GM18907 (cell line): ENCODE results near the gene PPIH.
"Not testable (repeated sequence)": the region's sequence is repeated elsewhere in the genome, so short reads cannot be mapped to it uniquely, and the experiment has no call there.

Source experiments
- ATAC-seq: cut with Tn5 transposase; IDR thresholded peaks from one replicate; pipeline ENCODE4 v1.9.1; 2021; ENCODE audit warnings: mild to moderate bottlenecking, moderate library complexity; ENCODE audit not compliant: unreplicated experiment

The PPIH gene

GRCh38 chr1:42681741-42682483, 23.7 kb downstream of the PPIH start, which contains the start of gene YBX1:
TSS of gene YBX1 (plus strand) at chr1:42682418. CDS start at chr1:42682566, 148 bp downstream.
- ATAC-seq = peak; percentile 92

GRCh38 chr1:42682484-42682738, 24.2 kb downstream of the PPIH start:
- ATAC-seq = peak; percentile 25

DNA sequence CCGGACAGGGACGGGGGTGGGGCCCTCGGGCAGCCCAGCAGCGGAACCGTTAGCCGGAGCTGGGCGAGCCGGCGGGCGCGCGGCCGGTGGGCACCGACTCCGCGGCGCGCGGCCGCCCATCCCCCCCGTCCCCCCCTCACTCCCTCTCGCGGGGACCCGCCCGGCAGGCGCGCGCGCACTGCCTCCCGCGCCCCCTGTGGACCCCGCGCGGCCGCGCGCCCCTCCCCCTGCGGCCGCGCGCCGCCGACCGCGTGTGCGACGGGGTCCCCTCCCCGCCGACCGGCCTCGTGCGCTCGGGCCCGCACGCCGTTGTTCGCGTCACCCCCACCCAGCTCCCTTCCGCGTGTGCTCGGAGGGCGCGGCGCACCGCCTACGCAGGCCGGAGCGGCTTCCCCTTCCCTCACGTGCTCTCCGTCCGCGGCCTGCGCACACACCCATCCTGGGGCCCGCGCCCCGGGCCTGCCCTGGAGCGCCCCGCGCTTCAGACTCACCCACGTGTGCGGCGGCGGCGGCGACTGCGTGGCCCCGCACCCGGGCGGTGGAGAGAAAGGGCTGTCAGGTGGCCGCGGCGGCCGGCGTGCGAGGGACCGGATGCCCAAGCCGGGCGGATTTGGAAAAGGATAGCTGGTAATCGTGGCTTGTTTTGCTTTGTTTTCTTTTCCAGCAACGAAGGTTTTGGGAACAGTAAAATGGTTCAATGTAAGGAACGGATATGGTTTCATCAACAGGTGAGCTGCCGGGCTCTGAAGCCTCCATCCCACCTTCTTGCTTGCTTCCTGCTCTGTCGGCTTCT, 24.7 kb downstream of the PPIH start:
- peak; percentile 43 for ATAC-seq

GRCh38 chr1:42684139-42684538, 25.9 kb downstream of the PPIH start:
- ATAC-seq = no peak

GRCh38 chr1:42686418-42686817, 28.2 kb downstream of the PPIH start:
- no peak for ATAC-seq

DNA sequence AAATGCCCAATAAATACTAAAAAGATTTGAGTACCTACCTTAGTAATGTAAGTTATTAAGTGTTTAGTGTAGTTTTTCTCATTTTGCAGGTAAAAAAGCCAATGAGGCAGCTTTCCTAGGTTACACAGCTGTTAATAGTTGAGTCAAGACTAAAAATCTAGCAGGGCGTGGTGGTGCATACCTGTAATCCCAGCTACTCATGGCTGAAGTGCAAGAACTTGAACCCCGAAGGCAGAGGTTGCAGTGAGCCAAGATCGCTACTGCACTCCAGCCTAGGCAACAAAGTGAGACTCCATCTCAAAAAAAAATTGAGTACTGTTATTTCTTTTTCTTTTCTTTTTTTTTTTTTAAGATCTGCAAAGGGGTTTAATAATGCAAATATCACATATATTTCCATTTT, 31.7 kb downstream of the PPIH start:
- no peak for ATAC-seq

- no peak for ATAC-seq
These were observed 32.4 kb downstream of the PPIH start for GRCh38 chr1:42690477-42691156.

GRCh38 chr1:42691157-42691498, 32.9 kb downstream of the PPIH start:
- ATAC-seq = no peak

GRCh38 chr1:42692461-42692860, 34.2 kb downstream of the PPIH start:
- no peak for ATAC-seq

DNA sequence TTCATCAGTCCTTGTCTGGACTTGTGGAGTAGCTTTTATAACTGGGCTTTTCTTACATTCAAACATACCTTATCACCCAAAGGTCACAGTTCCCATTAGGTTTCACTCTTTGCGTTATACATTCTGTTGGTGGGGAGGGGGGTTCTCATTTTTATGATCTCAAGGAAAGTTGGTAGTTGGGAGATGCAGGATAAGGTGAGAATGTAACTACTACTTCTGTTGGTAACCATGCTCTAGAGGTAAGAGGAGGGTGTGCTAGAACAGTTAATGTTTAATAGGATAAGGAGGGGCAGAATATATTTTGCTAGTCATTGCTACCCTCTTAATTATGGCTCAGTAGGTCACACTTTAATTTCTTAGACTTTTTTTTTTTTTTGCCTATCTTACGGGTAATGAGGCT, 34.7 kb downstream of the PPIH start:
- no peak for ATAC-seq

DNA sequence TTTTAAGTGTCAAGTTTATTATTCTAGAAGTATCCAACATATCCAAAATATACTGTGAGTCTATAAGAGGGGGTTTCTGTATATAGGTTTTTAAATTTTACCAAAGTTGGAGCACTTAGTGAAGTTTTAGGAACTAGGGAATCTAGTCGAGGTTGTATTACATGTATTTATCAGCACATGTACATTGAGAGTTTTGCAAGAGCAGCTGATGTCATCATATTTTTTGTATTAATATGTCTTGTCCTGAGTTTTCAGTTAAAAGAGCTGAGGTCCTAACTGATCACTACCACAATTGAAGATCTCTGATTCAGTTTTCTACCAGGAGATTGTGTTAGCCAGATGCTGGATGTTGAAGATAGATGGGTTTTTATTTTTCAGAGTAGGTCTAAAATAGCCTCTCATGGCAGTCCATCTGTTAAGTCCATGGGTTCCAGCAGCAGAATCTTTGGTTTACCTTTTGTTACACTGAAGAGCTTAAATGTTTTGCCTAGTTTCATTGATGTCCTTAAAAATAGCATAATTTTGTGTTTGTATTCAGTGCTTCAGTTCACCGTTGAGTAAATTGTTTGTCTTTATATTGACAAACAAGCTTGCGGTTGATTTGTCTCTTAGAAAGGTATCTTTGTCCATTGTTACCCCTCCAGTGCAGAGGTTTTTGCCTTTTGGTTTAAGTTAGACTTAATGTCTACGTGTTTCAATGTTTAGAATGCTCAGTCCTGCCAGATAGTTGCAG, 40.0 kb downstream of the PPIH start:
- no peak for ATAC-seq

DNA sequence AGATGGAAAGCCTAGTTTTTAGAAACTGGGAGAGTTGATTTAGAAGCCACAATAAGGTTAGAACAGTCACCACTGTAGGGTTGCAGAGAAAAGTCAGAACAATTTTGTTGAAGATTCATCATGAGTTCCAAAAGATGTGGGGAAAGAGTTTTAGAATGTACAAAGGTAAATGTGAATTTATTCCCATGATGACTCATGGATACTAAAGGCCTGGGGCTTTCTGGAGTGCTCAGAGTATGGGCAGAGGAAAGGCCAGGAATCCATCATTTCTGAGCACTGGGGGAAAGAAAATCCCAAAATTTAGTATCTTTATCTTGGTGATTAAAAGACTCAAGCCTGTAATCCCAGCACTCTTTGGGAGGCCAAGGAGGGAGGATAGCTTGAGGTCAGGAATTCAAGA, 41.8 kb downstream of the PPIH start:
- ATAC-seq = no peak

- ATAC-seq = no peak
These were observed 45.8 kb downstream of the PPIH start for GRCh38 chr1:42703888-42704464.

GRCh38 chr1:42712808-42713207, 54.6 kb downstream of the PPIH start:
- ATAC-seq = not testable (repeated sequence)

DNA sequence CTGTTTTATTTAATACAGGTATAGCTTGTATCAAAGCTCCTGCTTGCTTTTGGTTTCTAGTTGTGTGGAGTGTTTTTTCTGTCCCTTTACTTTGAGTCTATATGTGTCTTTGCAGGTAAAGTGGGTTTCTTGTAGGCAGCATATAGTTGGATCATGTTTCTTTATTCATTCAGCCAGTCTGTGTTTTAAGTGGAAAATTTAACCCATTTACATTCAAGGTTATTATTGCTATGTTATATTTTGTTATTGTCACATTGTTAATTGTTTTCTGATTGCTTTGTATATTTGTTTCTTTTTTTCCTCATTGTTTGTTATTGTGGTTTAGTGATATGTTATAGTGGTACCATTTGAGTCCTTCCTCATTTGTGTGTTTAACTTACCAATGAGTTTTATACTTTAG, 55.1 kb downstream of the PPIH start:
- no peak for ATAC-seq

- ATAC-seq = not testable (repeated sequence)
These were observed 56.2 kb downstream of the PPIH start for GRCh38 chr1:42714441-42714840.

- ATAC-seq = no peak
These were observed 62.6 kb downstream of the PPIH start for GRCh38 chr1:42720868-42721267.

- ATAC-seq = no peak
These were observed 63.7 kb downstream of the PPIH start for GRCh38 chr1:42721926-42722325.

GRCh38 chr1:42722403-42722802, 64.2 kb downstream of the PPIH start:
- ATAC-seq = not testable (repeated sequence)

DNA sequence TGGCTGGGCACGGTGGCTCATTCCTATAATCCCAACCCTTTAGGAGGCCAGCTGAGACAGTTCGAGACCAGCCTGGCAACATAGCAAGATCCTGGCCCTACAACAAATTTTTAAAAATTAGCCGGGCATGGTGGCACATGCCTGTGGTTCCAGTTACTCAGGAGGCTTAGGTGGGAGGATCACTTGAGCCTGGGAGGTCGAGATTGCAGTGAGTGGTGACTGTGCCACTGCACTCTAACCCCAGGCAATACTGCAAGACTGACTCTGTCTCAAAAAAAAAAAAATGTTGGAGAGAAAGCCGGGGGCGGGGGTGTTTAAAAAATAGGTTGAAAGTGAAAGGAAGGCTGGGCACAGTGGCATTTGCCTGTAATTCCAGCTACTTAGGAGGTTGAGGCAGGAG, 65.3 kb downstream of the PPIH start:
- ATAC-seq = no peak

- ATAC-seq = not testable (repeated sequence)
These were observed 67.6 kb downstream of the PPIH start for GRCh38 chr1:42725820-42726219.
